Gastrocnemius medialis (tissue), 4 donors: ENCODE data around the gene MAB21L3.

Source experiments
- CTCF ChIP-seq, 5 experiments: fragments of 450-650 bp in 3 of 5; fragments of 200-600 bp in 2 of 5; sonication (generic) in 2 of 5; IDR thresholded peaks in 4 of 5; conservative IDR thresholded peaks in 1 of 5; 1 replicate in 4 of 5; 2 replicates in 1 of 5; pipeline ENCODE4 v1.5.1; 2016 to 2019; ENCODE audit warnings: antibody characterized with exemption in 5 of 5, mild to moderate bottlenecking in 3 of 5, moderate library complexity in 3 of 5
- POLR2A ChIP-seq, 2 donors: fragments of 450-650 bp; IDR thresholded peaks; one replicate each; pipeline ENCODE4 v1.6.1; 2017; ENCODE audit warnings: antibody characterized with exemption in 2 of 2, mild to moderate bottlenecking in 2 of 2, moderate library complexity in 2 of 2

GRCh38 chr1:116125758-116126157 lies 14.6 kb downstream of the MAB21L3 start:
- no peak for TF ChIP-seq CTCF (IDR thresholded peaks at IDR 0.05 in 4 of 5, conservative IDR thresholded peaks at IDR 0.05 in 1 of 5)
- no peak for TF ChIP-seq POLR2A (IDR thresholded peaks at IDR 0.05)
